HUES6 (cell line): ENCODE results near the gene SLBP.
A peak's percentile ranks its signal among the peaks of the same experiment; 100 is the strongest.

ENCODE experiments used
- H3K27ac ChIP-seq: 2 replicates; pipeline ENCODE4 v1.7.0; 2013; ENCODE audit warnings: low read depth, mild to moderate bottlenecking, low read length, inconsistent platforms
- H3K27me3 ChIP-seq: 2 replicates; pipeline ENCODE4 v1.6.1; 2013; ENCODE audit warnings: low read length; ENCODE audit not compliant: control insufficient read depth, insufficient read depth
- H3K36me3 ChIP-seq: 2 replicates; pipeline ENCODE4 v1.6.1; 2013; ENCODE audit warnings: low read length; ENCODE audit not compliant: control insufficient read depth, insufficient read depth
- H3K4me1 ChIP-seq: 2 replicates; pipeline ENCODE4 v1.6.1; 2013; ENCODE audit warnings: low read length; ENCODE audit not compliant: control insufficient read depth, insufficient read depth
- H3K4me3 ChIP-seq: 2 replicates; pipeline ENCODE4 v1.5.1; 2013; ENCODE audit warnings: low read depth, low read length
- H3K9ac ChIP-seq: one replicate; pipeline ENCODE4 v1.6.1; 2013; ENCODE audit warnings: mild to moderate bottlenecking, low read length
- H3K9me3 ChIP-seq: 2 replicates; pipeline ENCODE4 v1.6.1; 2013; ENCODE audit warnings: low read depth, low read length; ENCODE audit not compliant: control insufficient read depth, insufficient read depth

Gene SLBP

DNA sequence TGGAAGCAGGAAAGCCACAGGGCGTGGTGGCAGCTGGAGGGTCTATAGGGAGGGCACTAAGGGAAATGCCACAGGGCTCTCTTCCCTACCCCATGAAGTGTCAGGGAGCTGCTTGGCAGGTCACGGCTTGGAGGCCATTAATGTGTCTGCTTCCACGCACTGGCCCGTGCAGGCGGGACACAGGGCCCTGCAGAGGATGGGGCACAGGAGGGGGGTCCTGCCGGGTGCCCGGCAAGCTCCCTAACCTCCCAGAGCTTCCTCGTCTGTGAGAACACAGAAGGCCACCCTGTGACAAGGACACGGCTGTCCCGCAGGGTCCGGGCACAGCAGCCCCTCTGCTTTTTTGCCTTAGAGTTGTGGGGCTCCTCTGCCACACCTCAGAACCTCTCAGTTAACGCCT lies 53.5 kb downstream of the SLBP start:
- no peaks in the 10 kb centered on the region for H3K27me3 ChIP-seq
- H3K36me3 ChIP-seq = no peaks in the 10 kb centered on the region
- no peaks in the 10 kb centered on the region for H3K9me3 ChIP-seq
- no peak overlapping the region for H3K9ac ChIP-seq
- H3K4me3 ChIP-seq = no peak overlapping the region
- peaks cover 8% of the 10 kb centered on the region; the same call in 1 of the 2 replicates for H3K4me1 ChIP-seq
- 0 out of 2 replicates have a peak overlapping the region, but pooled peaks have one; percentile 23 for H3K27ac ChIP-seq

DNA sequence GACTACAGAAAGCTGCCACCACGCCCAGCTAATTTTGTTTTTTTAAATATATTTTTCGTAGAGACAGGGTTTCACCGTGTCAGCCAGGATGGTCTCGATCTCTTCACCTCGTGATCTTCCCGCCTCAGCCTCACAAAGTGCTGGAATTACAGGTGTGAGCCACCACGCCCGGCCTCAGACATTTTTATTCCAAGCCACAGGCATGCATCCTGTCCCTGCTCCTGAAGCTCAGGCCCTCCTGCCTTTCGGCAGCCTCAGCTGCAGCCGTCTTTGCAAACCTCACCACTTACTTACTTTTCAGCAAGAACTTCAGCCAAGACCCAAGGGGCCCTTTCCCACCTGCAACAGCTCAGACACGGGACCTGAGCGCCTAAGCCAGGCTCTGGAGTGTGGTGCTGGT lies 54.0 kb downstream of the SLBP start:
- Histone ChIP-seq H3K9ac (no peak overlapping the region), H3K27ac (no peak overlapping the region)

DNA sequence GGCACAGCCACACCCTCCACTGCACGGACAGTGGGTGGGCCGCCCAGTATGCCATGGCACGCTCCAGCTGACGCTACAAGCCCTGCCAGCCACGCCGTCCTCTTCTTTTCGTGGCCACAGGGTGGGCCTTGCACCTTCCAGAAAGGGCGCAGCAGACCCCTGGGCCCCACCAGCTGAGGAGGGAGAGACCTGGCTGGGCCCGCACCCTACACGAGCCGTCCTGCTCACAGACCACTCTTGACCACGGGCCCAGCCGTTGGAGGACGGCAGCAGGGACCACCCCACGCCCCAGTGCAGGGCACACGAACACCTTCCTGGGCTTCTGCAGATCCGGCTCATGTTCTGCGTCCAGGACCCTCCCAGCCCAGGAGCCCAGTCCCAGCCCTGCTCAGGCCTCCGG lies 55.1 kb downstream of the SLBP start:
- Histone ChIP-seq H3K4me1 (peaks cover 8% of the 10 kb centered on the region; the same call in 1 of the 2 replicates), H3K9me3 (no peaks in the 10 kb centered on the region), H3K4me3 (no peak overlapping the region), H3K27me3 (no peaks in the 10 kb centered on the region), H3K36me3 (no peaks in the 10 kb centered on the region), H3K27ac (no peak overlapping the region), H3K9ac (no peak overlapping the region)

More for the DNA sequence above, 54.0 kb downstream of the SLBP start:
- Histone ChIP-seq H3K36me3 (no peaks in the 10 kb centered on the region), H3K9me3 (no peaks in the 10 kb centered on the region), H3K27me3 (no peaks in the 10 kb centered on the region), H3K4me1 (peaks cover 8% of the 10 kb centered on the region; the same call in 1 of the 2 replicates), H3K4me3 (no peak overlapping the region)

DNA sequence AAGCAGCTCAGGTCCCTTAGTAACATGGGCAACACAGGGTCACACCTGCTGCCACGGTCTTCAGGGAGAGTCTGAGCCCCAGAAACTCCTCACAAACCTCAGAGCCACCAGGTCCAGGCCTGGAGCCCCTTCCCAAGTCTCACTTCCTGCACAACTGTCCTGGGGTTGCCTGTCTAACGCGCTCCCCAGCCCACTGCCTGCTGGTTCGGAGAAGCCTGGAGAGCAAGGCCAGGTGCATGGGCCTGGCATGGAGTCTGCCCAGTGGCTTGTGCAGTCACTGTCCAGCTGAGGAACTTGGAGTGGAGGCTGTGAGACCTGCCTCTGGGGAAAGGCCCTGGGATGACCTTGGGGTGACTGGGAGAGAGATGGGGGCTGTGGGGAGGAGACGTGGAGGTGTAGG lies 56.0 kb downstream of the SLBP start:
- no peak overlapping the region for H3K4me3 ChIP-seq
- H3K27ac ChIP-seq = no peak overlapping the region
- H3K27me3 ChIP-seq = no peaks in the 10 kb centered on the region
- no peaks in the 10 kb centered on the region for H3K36me3 ChIP-seq
- no peak overlapping the region for H3K9ac ChIP-seq
- H3K4me1 ChIP-seq = peaks cover 8% of the 10 kb centered on the region; the same call in 1 of the 2 replicates
- H3K9me3 ChIP-seq = no peaks in the 10 kb centered on the region

- Histone ChIP-seq H3K27ac (no peak overlapping the region), H3K36me3 (no peaks in the 10 kb centered on the region), H3K9ac (no peak overlapping the region), H3K27me3 (no peaks in the 10 kb centered on the region), H3K4me3 (no peak overlapping the region), H3K4me1 (peaks cover 8% of the 10 kb centered on the region; the same call in 1 of the 2 replicates), H3K9me3 (no peaks in the 10 kb centered on the region)
These were observed 56.4 kb downstream of the SLBP start for GRCh38 chr4:1655676-1656075.

GRCh38 chr4:1655081-1655480 lies 57.0 kb downstream of the SLBP start:
- H3K4me1 ChIP-seq = peaks cover 8% of the 10 kb centered on the region; the same call in 1 of the 2 replicates
- no peaks in the 10 kb centered on the region for H3K9me3 ChIP-seq
- no peak overlapping the region for H3K9ac ChIP-seq
- H3K4me3 ChIP-seq = no peak overlapping the region
- no peaks in the 10 kb centered on the region for H3K27me3 ChIP-seq
- no peaks in the 10 kb centered on the region for H3K36me3 ChIP-seq
- H3K27ac ChIP-seq = no peak overlapping the region

GRCh38 chr4:1654216-1654955 lies 57.7 kb downstream of the SLBP start:
- no peaks in the 10 kb centered on the region for H3K36me3 ChIP-seq
- H3K27ac ChIP-seq = no peak overlapping the region
- H3K27me3 ChIP-seq = no peaks in the 10 kb centered on the region
- H3K9ac ChIP-seq = no peak overlapping the region
- no peaks in the 10 kb centered on the region for H3K9me3 ChIP-seq
- H3K4me1 ChIP-seq = peaks cover 3% of the 10 kb centered on the region; the same call in 1 of the 2 replicates
- H3K4me3 ChIP-seq = no peak overlapping the region

DNA sequence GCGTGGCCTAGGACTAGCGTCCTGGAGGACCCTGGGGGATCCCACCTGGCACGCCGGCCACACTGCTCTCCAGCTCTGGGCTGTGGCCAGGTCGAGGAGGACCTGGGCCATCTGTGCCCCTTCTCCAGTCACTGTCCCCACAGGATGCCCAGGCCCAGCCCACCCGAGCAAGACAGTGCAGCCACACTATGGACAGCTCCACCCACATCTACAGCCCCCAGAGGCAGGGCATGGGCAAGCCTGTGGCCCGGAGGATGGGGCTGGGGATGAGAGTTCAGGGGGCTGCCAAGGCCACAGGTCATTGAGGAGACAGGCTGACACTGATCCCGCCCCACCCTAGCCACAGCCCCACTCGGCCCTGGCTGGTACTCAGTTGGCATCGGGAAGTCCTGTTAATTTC lies 58.3 kb downstream of the SLBP start:
- Histone ChIP-seq H3K4me1 (no peaks in the 10 kb centered on the region), H3K4me3 (no peak overlapping the region), H3K27ac (no peak overlapping the region), H3K27me3 (no peaks in the 10 kb centered on the region), H3K36me3 (no peaks in the 10 kb centered on the region), H3K9ac (no peak overlapping the region), H3K9me3 (no peaks in the 10 kb centered on the region)

DNA sequence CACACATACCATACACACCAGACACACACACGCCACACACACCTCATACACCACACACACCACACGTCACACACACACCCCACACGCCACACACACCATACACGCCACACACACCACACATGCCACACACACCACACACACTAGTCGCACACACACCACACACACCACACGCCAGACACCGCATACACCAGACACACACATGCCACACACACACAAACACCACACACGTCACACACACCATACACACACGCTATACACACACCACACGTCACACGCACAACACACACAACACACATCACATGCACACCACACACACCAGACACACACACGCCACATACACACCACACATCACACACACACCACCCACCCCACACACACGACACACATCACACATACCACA lies 60.0 kb downstream of the SLBP start:
- Histone ChIP-seq H3K9ac (no peak overlapping the region), H3K9me3 (no peaks in the 10 kb centered on the region), H3K36me3 (no peaks in the 10 kb centered on the region), H3K4me3 (no peak overlapping the region), H3K4me1 (no peaks in the 10 kb centered on the region), H3K27me3 (no peaks in the 10 kb centered on the region), H3K27ac (no peak overlapping the region)

- Histone ChIP-seq H3K36me3 (no peaks in the 10 kb centered on the region), H3K9ac (no peak overlapping the region), H3K27me3 (no peaks in the 10 kb centered on the region), H3K4me1 (no peaks in the 10 kb centered on the region), H3K9me3 (no peaks in the 10 kb centered on the region), H3K4me3 (no peak overlapping the region), H3K27ac (no peak overlapping the region)
These were observed 60.5 kb downstream of the SLBP start for GRCh38 chr4:1651609-1652008.

DNA sequence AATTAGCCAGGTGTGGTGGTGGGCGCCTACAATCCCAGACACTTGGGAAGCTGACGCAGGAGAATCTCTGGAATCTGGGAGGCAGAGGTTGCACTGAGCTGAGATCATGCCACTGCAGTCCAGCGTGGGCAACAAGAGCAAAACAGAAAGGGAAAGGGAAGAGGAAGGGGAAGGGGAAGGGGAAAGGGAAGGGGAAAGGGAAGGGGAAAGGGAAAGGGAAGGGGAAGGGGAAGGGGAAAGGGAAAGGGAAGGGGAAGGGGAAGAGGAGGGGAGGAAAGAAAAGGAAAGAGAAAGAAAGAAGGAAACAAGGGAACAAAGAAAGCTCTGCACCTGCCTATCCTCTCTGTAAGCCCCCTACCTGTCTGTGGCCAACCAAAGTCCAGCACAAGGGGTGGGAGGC lies 63.2 kb downstream of the SLBP start:
- H3K9ac ChIP-seq = no peak overlapping the region
- H3K27me3 ChIP-seq = no peaks in the 10 kb centered on the region
- H3K4me1 ChIP-seq = peaks cover 5% of the 10 kb centered on the region
- no peak overlapping the region for H3K27ac ChIP-seq
- H3K36me3 ChIP-seq = no peaks in the 10 kb centered on the region
- H3K4me3 ChIP-seq = no peak overlapping the region
- H3K9me3 ChIP-seq = no peaks in the 10 kb centered on the region
